ENCODE measurements around the gene CTIF.

- TF ChIP-seq CTCF (conservative IDR thresholded peaks at IDR 0.05; ENCODE audit: low read length) = no peak
- TF ChIP-seq EZH2phosphoT487 (IDR thresholded peaks at IDR 0.05; ENCODE audit: borderline replicate concordance, low read depth, low read length) = no peak
Observed at GRCh38 chr18:48886520-48887293, 347.9 kb downstream of the CTIF start.

Data from OCI-LY7 (cell line).